ENCODE results near the gene CCDC33. TPM values are rescaled to one million over a fixed set of nuclear protein-coding genes. Genes with fewer than 3 reads are reported as not detected.

Gene CCDC33
- total RNA-seq, 2 donors from 2014 or later, result 1.5 TPM; not detected in 1

DNA sequence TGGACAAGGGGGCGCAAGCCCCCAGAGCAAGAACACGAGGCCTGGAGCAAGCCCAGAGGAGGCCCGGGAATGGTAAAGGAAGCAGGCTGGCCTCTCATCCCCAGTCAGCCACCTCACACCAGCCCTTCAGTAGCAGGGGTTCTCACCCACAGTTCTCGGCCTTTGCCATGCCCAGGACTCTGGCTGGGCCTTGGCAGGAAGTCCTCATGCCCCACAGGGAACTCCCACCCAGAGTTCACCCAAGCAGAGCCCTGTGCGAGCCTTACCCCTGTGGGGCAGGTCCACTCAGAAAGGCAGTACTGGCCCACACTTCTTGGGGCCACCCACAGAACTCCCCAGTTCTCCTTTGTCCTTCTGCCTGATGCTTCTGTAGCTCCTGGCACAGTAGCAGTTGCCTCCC is 101.0 kb downstream of the CCDC33 start:
- H3K4me3 ChIP-seq, result no peak overlapping the region
- no peaks in the 10 kb centered on the region for H3K9me3 ChIP-seq
- H3K27me3 ChIP-seq (replicated peaks; ENCODE audit: insufficient read depth), result no peaks in the 10 kb centered on the region
- no peaks in the 10 kb centered on the region for H3K4me1 ChIP-seq (replicated peaks)
- intact Hi-C loops (cut with DNase I), result no loop called here
- H3K27ac ChIP-seq, result no peak overlapping the region
- TF ChIP-seq, protein P1, sequence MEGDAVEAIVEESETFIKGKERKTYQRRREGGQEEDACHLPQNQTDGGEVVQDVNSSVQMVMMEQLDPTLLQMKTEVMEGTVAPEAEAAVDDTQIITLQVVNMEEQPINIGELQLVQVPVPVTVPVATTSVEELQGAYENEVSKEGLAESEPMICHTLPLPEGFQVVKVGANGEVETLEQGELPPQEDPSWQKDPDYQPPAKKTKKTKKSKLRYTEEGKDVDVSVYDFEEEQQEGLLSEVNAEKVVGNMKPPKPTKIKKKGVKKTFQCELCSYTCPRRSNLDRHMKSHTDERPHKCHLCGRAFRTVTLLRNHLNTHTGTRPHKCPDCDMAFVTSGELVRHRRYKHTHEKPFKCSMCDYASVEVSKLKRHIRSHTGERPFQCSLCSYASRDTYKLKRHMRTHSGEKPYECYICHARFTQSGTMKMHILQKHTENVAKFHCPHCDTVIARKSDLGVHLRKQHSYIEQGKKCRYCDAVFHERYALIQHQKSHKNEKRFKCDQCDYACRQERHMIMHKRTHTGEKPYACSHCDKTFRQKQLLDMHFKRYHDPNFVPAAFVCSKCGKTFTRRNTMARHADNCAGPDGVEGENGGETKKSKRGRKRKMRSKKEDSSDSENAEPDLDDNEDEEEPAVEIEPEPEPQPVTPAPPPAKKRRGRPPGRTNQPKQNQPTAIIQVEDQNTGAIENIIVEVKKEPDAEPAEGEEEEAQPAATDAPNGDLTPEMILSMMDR (IDR thresholded peaks at IDR 0.05), result no peak
- TF ChIP-seq POLR2AphosphoS5 (IDR thresholded peaks at IDR 0.05), result no peak
- no peak for TF ChIP-seq POLR2A (IDR thresholded peaks at IDR 0.05)
- no peaks in the 10 kb centered on the region for H3K36me3 ChIP-seq
- DNase-seq (ENCODE audit: low spot score), result no peak
- 90% methylated on average over 5 of the region's 5 CpGs for WGBS

GRCh38 chr15:74337607-74338211 is 101.6 kb downstream of the CCDC33 start:
- H3K4me3 ChIP-seq, result no peak overlapping the region
- no peak for TF ChIP-seq POLR2A (IDR thresholded peaks at IDR 0.05)
- TF ChIP-seq, protein P1 (IDR thresholded peaks at IDR 0.05), result no peak
- TF ChIP-seq POLR2AphosphoS5 (IDR thresholded peaks at IDR 0.05), result no peak
- intact Hi-C loops (cut with DNase I), result no loop called here
- no peaks in the 10 kb centered on the region for H3K4me1 ChIP-seq (replicated peaks)
- no peaks in the 10 kb centered on the region for H3K9me3 ChIP-seq
- 66% methylated on average over 4 of the region's 4 CpGs for WGBS
- H3K36me3 ChIP-seq, result no peaks in the 10 kb centered on the region
- H3K27me3 ChIP-seq (replicated peaks; ENCODE audit: insufficient read depth), result no peaks in the 10 kb centered on the region
- DNase-seq (ENCODE audit: low spot score), result no peak
- H3K27ac ChIP-seq, result no peak overlapping the region

- Histone ChIP-seq H3K36me3 (no peaks in the 10 kb centered on the region), H3K9me3 (no peaks in the 10 kb centered on the region), H3K27ac (no peak overlapping the region), H3K4me1 (replicated peaks) (no peaks in the 10 kb centered on the region), H3K27me3 (replicated peaks; ENCODE audit: insufficient read depth) (no peaks in the 10 kb centered on the region), H3K4me3 (no peak overlapping the region)
- WGBS, result 89% methylated on average over 5 of the region's 5 CpGs
- intact Hi-C loops (cut with DNase I), result no loop called here
- DNase-seq (ENCODE audit: low spot score), result no peak
- TF ChIP-seq POLR2A (IDR thresholded peaks at IDR 0.05) (no peak), POLR2AphosphoS5 (IDR thresholded peaks at IDR 0.05) (no peak)
- TF ChIP-seq, protein P1 (IDR thresholded peaks at IDR 0.05), result no peak
Observed at GRCh38 chr15:74338676-74339075, 102.5 kb downstream of the CCDC33 start.

DNA sequence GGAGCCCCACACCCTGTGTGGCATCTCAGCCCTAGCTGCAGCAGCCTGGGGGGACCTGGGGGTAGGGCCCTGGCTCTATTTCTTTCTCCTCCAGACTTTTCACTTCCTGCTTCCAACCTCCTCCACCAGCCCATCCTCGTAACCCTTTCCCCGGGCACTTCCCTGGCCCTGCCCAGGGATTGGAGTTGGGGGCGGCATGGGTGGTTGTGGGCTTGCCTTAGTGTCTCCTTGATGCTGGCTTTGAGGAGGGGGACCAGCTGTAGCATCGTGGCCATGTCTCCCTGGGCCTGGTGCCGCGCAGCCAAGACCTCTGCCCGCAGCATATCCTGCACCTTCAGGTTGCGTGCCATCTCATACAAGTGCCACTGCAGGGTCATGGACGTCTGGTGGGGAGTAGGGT is 103.2 kb downstream of the CCDC33 start:
- Histone ChIP-seq H3K4me3 (no peak overlapping the region), H3K36me3 (no peaks in the 10 kb centered on the region), H3K4me1 (replicated peaks) (no peaks in the 10 kb centered on the region), H3K27me3 (replicated peaks; ENCODE audit: insufficient read depth) (no peaks in the 10 kb centered on the region), H3K27ac (no peak overlapping the region), H3K9me3 (no peaks in the 10 kb centered on the region)
- TF ChIP-seq, protein P1 (IDR thresholded peaks at IDR 0.05), result no peak
- TF ChIP-seq POLR2AphosphoS5 (IDR thresholded peaks at IDR 0.05) (no peak), POLR2A (IDR thresholded peaks at IDR 0.05) (no peak)
- DNase-seq (ENCODE audit: low spot score), result no peak
- intact Hi-C loops (cut with DNase I), result no loop called here
- 98% methylated on average over 9 of the region's 9 CpGs for WGBS

DNA sequence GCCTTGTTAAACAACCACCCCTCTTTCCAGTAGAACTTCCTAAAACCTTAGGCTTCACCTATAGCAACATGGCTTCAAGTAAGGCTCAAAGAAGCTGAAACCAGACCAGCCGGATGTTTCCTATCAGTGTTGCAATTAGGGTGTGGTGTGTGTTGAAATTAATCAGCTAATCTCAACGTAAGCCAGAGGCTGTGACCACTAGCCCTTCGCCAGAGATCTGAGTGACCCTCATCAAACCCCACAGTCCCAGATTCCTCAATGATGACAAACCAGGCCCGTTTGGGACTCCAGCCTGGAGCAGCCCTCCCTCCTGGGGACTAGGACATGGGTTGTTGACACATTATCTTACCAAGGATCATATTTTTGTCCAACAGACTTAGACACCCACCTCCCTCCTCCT is 104.0 kb downstream of the CCDC33 start:
- Histone ChIP-seq H3K9me3 (no peaks in the 10 kb centered on the region), H3K4me1 (replicated peaks) (no peaks in the 10 kb centered on the region), H3K27me3 (replicated peaks; ENCODE audit: insufficient read depth) (no peaks in the 10 kb centered on the region), H3K27ac (no peak overlapping the region), H3K4me3 (no peak overlapping the region), H3K36me3 (no peaks in the 10 kb centered on the region)
- DNase-seq (ENCODE audit: low spot score), result no peak
- intact Hi-C loops (cut with DNase I), result no loop called here
- TF ChIP-seq, protein P1 (IDR thresholded peaks at IDR 0.05), result no peak
- TF ChIP-seq POLR2AphosphoS5 (IDR thresholded peaks at IDR 0.05), result no peak
- TF ChIP-seq POLR2A (IDR thresholded peaks at IDR 0.05), result no peak
- 49% methylated on average over 4 of the region's 4 CpGs for WGBS
